NCI-H2196 (cell line): ENCODE data around the gene ADGRE2.
"Not testable (repeated sequence)": the region's sequence is repeated elsewhere in the genome, so short reads cannot be mapped to it uniquely, and the experiment has no call there.

Experiments
- DNase-seq: peaks from one replicate; lab custom pipeline; 2025; ENCODE audit not compliant: unreplicated experiment; lab: John Stamatoyannopoulos, UW

Gene ADGRE2

GRCh38 chr19:14778110-14778845 lies at the start of gene ADGRE2:
Gene ADGRE2, minus strand, starts transcription at chr19:14778560. Its CDS starts 1,804 bp downstream, at chr19:14776756.
- DNase-seq = not testable (repeated sequence)

DNA sequence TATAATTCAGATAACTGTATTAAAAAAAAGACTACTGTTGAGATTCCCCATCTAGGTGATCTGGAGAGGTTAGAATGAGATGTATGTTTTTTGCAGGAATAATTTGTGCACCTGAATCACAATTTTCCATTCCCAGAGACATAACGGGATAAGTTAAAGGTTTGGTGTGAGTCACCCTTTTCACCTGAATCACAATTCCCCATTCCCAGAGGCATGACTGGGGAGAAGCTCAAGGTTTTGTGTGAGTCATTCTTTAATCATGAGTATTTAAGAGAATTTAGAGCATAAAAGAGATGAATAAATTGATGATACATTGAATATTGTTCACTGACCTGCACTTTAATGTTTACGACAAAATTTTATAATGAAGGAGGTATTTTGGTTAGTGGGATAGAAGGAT lies 47.6 kb upstream of the ADGRE2 start:
- DNase-seq = no peak

DNA sequence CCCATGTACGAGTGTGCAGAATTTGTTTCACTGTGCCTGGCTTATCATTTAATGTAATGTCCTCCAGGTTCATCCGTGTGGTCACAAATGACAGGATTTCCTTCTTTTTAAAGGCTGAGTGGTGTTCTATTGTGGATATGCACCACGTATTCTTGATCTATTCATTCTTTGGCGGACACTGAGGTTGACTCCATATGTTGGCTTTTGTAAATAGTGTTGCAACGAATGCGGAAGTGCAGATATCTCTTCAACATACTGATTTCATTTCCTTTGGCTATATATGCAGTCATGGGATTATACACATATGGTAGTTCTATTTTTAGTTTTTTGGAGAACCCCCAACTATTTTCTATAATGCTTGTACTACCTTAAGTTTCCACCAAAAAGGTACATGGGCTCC lies 43.6 kb upstream of the ADGRE2 start:
- DNase-seq = no peak

GRCh38 chr19:14818588-14818987 lies 40.2 kb upstream of the ADGRE2 start:
- no peak for DNase-seq

- no peak for DNase-seq
Observed at GRCh38 chr19:14817052-14817451, 38.7 kb upstream of the ADGRE2 start.

GRCh38 chr19:14814982-14815652 lies 36.8 kb upstream of the ADGRE2 start:
- no peak for DNase-seq

- no peak for DNase-seq
Observed at GRCh38 chr19:14809272-14810057, 31.1 kb upstream of the ADGRE2 start.

GRCh38 chr19:14804765-14805164 lies 26.4 kb upstream of the ADGRE2 start:
- DNase-seq = no peak

DNA sequence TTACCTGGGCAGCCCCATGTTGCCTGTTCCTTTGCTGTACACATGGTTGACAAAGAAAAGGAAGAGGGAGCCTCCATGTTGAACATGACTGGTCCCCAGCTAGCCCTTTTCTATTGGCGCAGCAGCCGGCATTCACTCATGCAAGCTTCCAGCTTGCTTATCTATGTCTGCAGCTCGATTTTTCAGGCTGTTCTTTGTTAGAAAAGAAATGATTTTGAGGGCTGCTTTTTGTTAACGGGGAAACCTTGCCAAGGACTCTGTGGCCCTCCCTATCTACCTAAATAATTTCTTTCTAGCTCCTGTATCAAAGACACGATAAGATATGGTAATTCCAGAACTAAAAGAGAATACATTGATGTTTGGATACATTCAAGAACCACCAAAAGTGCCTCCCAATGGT lies 20.4 kb upstream of the ADGRE2 start:
- DNase-seq = no peak

GRCh38 chr19:14796021-14796420 lies 17.7 kb upstream of the ADGRE2 start:
- no peak for DNase-seq

DNA sequence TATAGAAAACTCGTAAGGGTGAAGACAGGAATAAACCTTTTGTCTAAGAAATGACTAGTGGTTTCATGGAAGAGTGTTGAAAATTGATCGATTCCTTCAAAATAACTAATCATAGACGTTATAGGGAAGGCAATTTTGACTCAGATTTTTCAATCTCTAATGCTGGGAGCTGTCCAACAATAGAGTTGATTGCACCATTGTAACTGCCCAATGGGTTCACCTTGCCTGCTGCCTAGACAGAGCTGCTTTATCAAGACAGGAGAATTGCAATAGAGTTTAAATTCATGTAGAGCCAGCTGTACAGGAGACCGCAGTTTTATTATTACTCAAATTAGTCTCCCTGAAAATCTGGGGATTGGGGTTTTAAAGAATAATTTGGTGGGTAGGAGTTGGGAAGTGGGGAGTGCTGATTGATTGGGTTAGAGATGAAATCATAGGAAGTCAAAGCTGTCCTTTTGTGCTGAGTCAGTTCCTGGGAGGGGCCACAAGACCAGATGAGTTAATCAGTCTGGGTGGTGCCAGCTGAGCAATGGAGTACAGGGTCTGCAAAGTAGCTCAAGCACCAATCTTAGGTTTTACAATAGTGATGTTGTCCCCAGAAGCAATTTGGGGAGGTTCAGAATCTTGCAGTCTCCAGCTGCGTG lies 16.8 kb upstream of the ADGRE2 start:
- DNase-seq = no peak

DNA sequence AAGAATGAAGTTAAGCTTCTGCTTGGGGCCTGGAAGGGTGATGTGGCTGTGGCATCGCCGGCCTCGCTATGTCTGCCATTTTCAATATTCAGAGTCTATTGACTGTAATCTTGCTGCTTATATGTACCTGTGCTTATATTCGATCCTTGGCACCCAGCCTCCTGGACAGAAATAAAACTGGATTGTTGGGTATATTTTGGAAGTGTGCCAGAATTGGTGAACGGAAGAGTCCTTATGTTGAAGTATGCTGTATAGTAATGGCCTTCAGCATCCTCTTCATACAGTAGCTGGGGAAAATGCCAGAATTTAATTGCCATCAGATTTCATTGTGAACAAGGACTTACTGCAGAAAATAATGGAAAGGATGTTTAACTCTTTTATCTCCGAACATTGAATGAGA lies 13.9 kb upstream of the ADGRE2 start:
- not testable (repeated sequence) for DNase-seq

DNA sequence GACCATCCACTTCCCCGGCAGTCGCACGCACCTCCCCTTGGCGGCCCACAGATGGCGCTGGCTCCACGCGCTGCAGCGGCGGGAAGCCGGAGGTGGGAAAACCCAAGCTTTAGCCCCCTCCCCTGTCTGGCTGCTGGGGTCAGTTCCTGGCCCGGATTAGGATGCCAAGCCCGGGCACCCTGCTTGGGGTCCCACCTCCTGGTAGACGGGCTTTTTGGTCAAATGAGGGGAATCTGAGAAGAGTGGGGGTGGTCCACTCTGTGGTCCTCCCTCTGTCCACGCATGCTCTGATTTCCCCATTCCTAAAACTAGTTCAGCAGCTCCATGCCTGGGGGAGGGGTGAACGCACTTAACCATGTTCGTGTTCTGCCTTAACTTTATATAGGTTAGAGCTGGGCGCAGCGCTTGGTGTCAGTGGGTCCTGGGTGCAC lies 8.1 kb upstream of the ADGRE2 start:
- DNase-seq = no peak

- not testable (repeated sequence) for DNase-seq
Observed at GRCh38 chr19:14785102-14785793, 6.9 kb upstream of the ADGRE2 start.

GRCh38 chr19:14784730-14785101 lies 6.4 kb upstream of the ADGRE2 start:
- not testable (repeated sequence) for DNase-seq

DNA sequence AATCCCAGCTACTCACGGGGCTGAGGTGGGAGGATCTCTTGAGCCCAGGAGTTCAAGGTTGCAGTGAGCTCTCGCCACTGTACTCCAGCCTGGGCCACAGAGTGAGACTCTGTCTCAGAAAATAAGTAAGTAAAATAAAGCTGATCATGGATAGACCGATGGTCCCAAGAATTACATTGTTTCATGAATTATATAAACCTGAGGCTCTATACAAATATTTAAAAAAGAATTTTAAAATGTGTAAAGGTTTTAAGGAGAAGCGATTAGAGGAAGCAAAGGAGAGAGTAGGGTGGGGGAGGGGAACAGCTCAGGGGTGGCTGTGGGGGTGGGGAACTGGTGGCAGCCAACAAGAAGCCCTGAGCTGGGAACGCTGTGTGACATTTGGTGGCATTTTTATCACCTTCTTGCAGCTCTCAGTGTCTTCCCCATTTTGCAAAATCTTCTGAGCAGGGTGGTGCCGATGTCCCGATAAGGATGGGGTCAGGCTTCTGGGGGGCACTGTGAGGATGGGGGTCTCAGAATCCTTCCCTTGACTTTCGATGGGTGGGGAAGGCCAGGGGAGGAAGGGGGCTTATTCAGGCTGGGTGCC lies 5.1 kb upstream of the ADGRE2 start:
- not testable (repeated sequence) for DNase-seq

- DNase-seq = no peak
Observed at GRCh38 chr19:14782626-14783409, 4.5 kb upstream of the ADGRE2 start.

GRCh38 chr19:14781713-14782536 lies 3.6 kb upstream of the ADGRE2 start:
- not testable (repeated sequence) for DNase-seq
